K562 (cell line): Measurements from ENCODE around the gene SORBS2.

Experiments
- BDP1 ChIP-seq: IDR thresholded peaks from 3 replicates; pipeline ENCODE4 v1.6.1; 2011; ENCODE audit not compliant: insufficient read length, insufficient read depth
- CEBPB ChIP-seq: fragments of 450-650 bp; IDR thresholded peaks from 2 replicates; pipeline ENCODE4 v1.6.1; 2016; ENCODE audit warnings: missing genetic modification characterization, missing compliant biosample characterization
- EZH2 ChIP-seq: IDR thresholded peaks from 2 replicates; pipeline ENCODE4 v1.6.1; 2012; ENCODE audit warnings: low read depth, mild to moderate bottlenecking, inconsistent platforms, low read length, borderline replicate concordance
- MEF2A ChIP-seq: IDR thresholded peaks from 2 replicates; pipeline ENCODE4 v1.6.1; 2011; ENCODE audit warnings: low read depth, mild to moderate bottlenecking, low read length, moderate library complexity; ENCODE audit not compliant: control insufficient read depth
- MYNN ChIP-seq, 2 experiments: sonication (generic); formaldehyde crosslinking in 1 of 2; IDR thresholded peaks; 2 replicates each; pipeline versions ENCODE4 v1.5.0 to v1.6.1; 2016 to 2020; ENCODE audit warnings: antibody characterized with exemption in 1 of 2, missing genetic modification reagents in 1 of 2
- POLR2A ChIP-seq: fragments of 450-650 bp; conservative IDR thresholded peaks from 2 replicates; pipeline ENCODE4 v1.6.1; 2016
- ZNF12 ChIP-seq: sonication (generic); formaldehyde crosslinking; IDR thresholded peaks from 2 replicates; pipeline ENCODE4 v1.4.0; 2020; ENCODE audit warnings: mild to moderate bottlenecking, missing genetic modification reagents
- TF ChIP-seq, protein P1 (sequence below), 3 experiments: IDR thresholded peaks in 2 of 3; conservative IDR thresholded peaks in 1 of 3; 2 replicates each; pipeline ENCODE4 v1.5.1; 2011 to 2012; ENCODE audit warnings: low read length in 3 of 3, mild to moderate bottlenecking in 3 of 3, control low read depth in 2 of 3, improper control_type of control experiment in 1 of 3, inconsistent platforms in 1 of 3, low read depth in 1 of 3, mixed read lengths in 1 of 3, moderate library complexity in 1 of 3; ENCODE audit not compliant: insufficient read depth in 2 of 3
- TF ChIP-seq, protein P2 (sequence below): sonication (generic); formaldehyde crosslinking; IDR thresholded peaks from 2 replicates; pipeline ENCODE4 v1.9.0; 2022; ENCODE audit warnings: mild to moderate bottlenecking, missing genetic modification reagents
- TF ChIP-seq, protein P3 (sequence below), 2 experiments: fragments of 450-650 bp; formaldehyde crosslinking in 1 of 2; IDR thresholded peaks; 2 replicates each; pipeline versions ENCODE4 v1.4.0 to v1.6.1; 2014 to 2020; ENCODE audit warnings: mild to moderate bottlenecking in 2 of 2, borderline replicate concordance in 1 of 2, low read depth in 1 of 2
- TF ChIP-seq, protein P4 (sequence below): fragments of 250-450 bp; sonication (Bioruptor Pico); IDR thresholded peaks from 2 replicates; pipeline ENCODE4 v1.8.0; 2021; ENCODE audit warnings: moderate library complexity, mild to moderate bottlenecking, inconsistent platforms

DNA sequence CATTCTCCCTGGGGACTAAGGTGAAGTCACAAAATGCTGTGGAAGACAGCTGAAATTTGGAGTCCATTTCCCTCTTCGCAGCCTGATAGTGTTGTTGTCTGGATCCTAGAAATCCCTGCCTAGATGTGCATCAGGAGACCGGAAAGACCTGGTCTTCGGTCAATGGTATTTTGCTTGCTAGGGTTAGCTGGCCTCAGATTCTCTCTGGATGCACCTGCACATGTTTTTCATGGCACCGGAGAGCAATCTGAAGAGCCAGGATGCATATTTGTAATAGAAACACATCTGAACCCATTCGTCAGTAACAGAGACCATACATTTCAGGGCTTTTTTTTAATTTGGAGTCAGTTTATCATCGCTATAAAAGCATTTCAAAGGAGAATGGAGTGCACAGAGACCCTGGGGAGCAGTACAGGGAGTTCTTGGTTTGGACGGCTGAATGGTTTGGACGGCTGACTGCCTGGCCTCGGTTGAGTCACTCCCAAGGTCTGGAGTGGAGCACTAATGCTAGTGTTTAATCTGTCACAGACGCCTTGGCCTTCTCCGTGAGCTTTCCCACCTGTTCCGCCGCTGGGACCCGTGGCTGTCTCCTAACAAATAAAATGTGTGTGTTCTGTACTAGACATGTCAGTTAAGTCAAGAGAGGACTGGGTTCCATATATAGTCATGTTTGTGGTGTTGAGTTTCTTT is 269.2 kb downstream of the SORBS2 start:
- TF ChIP-seq MYNN (IDR thresholded peaks at IDR 0.05): no peak
- TF ChIP-seq MYNN (CRISPR knock-in tag; IDR thresholded peaks at IDR 0.05): no peak
- TF ChIP-seq MEF2A: no peak
- TF ChIP-seq, protein P1, sequence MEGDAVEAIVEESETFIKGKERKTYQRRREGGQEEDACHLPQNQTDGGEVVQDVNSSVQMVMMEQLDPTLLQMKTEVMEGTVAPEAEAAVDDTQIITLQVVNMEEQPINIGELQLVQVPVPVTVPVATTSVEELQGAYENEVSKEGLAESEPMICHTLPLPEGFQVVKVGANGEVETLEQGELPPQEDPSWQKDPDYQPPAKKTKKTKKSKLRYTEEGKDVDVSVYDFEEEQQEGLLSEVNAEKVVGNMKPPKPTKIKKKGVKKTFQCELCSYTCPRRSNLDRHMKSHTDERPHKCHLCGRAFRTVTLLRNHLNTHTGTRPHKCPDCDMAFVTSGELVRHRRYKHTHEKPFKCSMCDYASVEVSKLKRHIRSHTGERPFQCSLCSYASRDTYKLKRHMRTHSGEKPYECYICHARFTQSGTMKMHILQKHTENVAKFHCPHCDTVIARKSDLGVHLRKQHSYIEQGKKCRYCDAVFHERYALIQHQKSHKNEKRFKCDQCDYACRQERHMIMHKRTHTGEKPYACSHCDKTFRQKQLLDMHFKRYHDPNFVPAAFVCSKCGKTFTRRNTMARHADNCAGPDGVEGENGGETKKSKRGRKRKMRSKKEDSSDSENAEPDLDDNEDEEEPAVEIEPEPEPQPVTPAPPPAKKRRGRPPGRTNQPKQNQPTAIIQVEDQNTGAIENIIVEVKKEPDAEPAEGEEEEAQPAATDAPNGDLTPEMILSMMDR (IDR thresholded peaks at IDR 0.05 in 2 of 3, conservative IDR thresholded peaks at IDR 0.05 in 1 of 3; ENCODE audit: insufficient read depth in 2 of 3, low read depth in 1 of 3, low read length in 3 of 3): no peak
- TF ChIP-seq, protein P2, sequence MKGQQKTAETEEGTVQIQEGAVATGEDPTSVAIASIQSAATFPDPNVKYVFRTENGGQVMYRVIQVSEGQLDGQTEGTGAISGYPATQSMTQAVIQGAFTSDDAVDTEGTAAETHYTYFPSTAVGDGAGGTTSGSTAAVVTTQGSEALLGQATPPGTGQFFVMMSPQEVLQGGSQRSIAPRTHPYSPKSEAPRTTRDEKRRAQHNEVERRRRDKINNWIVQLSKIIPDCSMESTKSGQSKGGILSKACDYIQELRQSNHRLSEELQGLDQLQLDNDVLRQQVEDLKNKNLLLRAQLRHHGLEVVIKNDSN (CRISPR knock-in tag): no peak
- TF ChIP-seq ZNF12 (CRISPR knock-in tag): no peak
- TF ChIP-seq, protein P3, sequence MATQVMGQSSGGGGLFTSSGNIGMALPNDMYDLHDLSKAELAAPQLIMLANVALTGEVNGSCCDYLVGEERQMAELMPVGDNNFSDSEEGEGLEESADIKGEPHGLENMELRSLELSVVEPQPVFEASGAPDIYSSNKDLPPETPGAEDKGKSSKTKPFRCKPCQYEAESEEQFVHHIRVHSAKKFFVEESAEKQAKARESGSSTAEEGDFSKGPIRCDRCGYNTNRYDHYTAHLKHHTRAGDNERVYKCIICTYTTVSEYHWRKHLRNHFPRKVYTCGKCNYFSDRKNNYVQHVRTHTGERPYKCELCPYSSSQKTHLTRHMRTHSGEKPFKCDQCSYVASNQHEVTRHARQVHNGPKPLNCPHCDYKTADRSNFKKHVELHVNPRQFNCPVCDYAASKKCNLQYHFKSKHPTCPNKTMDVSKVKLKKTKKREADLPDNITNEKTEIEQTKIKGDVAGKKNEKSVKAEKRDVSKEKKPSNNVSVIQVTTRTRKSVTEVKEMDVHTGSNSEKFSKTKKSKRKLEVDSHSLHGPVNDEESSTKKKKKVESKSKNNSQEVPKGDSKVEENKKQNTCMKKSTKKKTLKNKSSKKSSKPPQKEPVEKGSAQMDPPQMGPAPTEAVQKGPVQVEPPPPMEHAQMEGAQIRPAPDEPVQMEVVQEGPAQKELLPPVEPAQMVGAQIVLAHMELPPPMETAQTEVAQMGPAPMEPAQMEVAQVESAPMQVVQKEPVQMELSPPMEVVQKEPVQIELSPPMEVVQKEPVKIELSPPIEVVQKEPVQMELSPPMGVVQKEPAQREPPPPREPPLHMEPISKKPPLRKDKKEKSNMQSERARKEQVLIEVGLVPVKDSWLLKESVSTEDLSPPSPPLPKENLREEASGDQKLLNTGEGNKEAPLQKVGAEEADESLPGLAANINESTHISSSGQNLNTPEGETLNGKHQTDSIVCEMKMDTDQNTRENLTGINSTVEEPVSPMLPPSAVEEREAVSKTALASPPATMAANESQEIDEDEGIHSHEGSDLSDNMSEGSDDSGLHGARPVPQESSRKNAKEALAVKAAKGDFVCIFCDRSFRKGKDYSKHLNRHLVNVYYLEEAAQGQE (IDR thresholded peaks at IDR 0.05; ENCODE audit: borderline replicate concordance): no peak
- TF ChIP-seq, protein P3 (CRISPR knock-in tag; IDR thresholded peaks at IDR 0.05; ENCODE audit: low read depth): no peak
- TF ChIP-seq POLR2A: no peak
- TF ChIP-seq, protein P4, sequence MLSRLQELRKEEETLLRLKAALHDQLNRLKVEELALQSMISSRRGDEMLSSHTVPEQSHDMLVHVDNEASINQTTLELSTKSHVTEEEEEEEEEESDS (CRISPR knock-in tag): no peak
- TF ChIP-seq BDP1: no peak
- no peak for TF ChIP-seq EZH2
- no peak for TF ChIP-seq CEBPB
